ELF-1 (cell line): ENCODE measurements around the gene KCNN3.

Experiments used
- DNase-seq: peaks from one replicate; pipeline ENCODE4 v3.0.0-alpha.2; 2016; ENCODE audit warnings: low read depth, low spot score

KCNN3 gene

GRCh38 chr1:154816937-154817336 lies 53.1 kb downstream of the KCNN3 start:
- no peak for DNase-seq

- no peak for DNase-seq
These were observed 53.7 kb downstream of the KCNN3 start for GRCh38 chr1:154816369-154816768.

DNA sequence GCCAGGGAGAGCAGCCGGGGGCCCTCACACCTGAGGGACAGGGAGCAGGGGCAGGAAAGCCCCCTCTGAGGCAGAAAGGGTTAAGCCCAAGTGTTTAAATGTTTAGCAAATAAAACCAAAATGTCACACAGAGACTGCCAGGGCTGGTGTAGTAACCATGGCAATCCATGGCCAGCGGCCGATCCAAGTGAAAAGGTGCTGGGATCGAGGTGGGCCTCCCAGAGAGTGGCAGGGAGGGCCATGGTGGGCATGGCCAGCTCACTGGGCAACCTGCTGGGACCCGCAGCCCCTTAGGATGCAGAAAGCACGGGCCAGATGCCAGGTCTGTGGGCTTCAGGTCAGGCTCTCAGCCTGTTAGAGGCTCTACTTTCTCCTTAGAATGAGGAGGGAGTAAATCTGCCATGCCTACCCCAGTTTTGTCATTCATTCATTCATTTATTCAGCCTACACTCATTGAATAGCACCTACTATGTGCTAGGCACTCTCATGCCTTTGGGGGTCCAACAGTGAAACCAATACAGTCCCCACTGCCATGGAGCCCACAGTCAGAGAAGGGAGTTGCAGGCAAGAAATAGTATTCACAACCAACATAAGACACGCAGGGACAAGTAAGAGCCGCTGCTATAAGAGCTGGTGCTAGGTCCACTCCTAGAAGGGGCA lies 56.1 kb downstream of the KCNN3 start:
- DNase-seq, result no peak

DNA sequence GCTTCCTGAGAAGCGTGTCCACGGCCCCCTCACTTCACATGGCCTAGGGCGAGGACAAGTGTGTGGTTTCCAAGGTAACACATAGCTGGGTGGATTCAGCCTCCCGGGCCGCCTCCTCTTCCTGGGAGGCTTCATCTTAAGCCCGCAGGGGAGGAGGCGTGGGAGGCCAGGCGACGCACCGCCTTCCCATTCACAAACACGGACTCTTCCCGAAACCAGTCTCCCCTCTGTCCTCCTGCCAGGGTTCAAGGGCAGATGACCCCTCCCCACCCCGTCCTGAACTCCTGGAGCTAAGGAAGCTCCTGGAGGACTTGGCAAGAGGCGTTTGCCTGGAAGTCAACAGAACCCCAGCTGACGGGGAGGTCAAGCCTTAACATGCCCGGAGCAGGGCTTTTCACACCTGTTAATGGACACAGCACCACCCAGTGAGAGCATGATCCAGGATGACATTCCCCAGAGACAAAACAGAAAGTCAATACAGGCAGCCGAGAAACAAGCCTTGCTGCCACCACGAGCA lies 56.7 kb downstream of the KCNN3 start:
- DNase-seq, result peak; percentile 86

DNA sequence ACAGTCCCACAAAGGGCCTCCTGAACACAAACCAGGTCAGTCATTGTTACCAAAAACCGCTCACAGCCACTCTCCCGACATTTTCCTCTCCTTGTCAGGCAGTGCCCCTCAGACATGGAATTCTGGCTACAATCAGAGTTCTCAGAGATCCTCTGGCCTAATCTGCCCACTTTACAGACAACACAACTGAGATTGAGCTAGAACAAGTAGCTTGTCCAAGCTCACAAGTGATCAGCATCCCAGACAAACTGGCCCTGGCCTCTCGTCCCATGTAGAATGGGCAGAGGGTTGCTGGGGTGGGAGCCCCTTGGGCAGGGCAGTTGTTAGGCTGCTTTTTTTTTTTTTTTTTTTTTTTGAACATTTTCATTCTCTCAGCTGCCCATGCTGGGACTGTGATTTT lies 57.2 kb downstream of the KCNN3 start:
- no peak for DNase-seq

GRCh38 chr1:154810571-154810970 lies 59.5 kb downstream of the KCNN3 start:
- DNase-seq, result no peak

DNA sequence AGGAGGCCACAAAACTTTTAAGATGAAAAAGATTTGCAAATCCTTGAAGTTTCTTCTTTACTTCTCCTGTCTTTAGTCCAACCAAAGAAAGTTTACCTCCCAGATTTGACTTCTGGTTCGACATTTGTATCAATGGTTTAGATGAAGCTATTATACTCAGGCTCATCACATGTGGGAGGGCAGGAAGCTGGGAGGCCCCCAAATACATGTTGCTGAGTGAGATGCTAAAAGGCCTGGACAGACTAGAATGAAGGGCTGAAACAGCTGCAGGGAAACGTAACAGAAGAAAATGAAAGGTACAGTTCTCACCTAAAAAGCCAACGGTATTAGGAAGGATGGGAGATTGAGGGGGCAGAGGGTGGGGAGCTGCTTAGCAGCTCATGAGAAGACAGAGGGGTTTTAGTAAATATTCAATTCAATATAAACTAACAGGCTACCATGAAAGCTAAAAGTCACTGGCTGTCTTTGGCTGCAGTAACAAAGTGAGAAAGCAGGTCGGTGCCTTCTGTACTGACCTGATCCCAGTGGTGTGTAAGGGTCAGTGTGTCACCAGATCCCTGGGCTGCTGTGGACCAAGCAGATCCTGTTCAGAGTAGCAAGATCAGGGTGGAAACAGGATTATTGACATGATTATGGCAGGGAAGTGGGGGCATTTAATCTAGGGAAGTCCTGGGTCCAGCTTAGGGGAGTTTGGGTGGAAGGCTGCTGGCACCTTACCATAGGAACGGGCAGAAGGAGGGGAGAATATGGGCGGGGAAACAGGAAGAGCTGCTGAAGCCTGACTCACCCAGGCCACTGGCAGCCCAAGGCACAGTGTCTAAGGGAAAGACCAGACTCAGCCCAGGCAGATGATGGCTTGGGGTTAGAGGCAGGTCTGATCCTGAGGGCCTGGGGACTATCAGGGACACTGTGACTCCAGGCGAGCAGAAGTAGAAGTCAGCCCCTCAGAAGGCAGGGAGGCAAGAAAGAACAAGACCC lies 60.4 kb downstream of the KCNN3 start:
- DNase-seq, result no peak

GRCh38 chr1:154808909-154809262 lies 61.2 kb downstream of the KCNN3 start:
- peak; percentile 48 for DNase-seq

- peak; percentile 69 for DNase-seq
These were observed 61.7 kb downstream of the KCNN3 start for GRCh38 chr1:154808261-154808908.

DNA sequence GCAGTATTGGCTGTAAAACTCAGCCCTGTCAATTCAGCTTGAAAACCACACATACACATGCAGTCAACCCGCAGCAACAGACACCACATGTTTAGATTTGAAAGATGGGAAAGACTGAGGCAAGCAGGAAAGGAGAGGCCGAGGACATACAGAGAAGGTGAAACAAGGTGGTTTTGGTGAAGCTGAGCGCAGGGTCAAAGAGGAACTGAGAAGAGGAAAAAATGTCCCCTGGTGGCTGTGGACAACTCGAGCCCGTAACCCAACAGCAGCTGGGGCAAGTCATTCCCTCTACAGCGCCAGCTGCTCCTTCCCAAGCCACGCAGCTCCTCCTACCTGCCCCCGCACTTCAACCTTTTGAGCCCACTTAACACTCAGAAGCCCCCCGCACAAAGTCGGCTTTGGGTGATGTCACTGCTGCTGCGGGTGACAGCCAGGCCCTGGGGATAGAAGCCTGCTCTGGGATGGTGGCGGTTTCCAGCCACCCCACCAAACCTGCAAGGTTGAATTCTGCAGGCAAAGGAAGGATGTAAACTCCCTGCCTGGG lies 63.0 kb downstream of the KCNN3 start:
- DNase-seq, result no peak

- no peak for DNase-seq
These were observed 63.7 kb downstream of the KCNN3 start for GRCh38 chr1:154806333-154806732.

GRCh38 chr1:154802982-154803920 lies 66.8 kb downstream of the KCNN3 start:
- DNase-seq, result no peak

DNA sequence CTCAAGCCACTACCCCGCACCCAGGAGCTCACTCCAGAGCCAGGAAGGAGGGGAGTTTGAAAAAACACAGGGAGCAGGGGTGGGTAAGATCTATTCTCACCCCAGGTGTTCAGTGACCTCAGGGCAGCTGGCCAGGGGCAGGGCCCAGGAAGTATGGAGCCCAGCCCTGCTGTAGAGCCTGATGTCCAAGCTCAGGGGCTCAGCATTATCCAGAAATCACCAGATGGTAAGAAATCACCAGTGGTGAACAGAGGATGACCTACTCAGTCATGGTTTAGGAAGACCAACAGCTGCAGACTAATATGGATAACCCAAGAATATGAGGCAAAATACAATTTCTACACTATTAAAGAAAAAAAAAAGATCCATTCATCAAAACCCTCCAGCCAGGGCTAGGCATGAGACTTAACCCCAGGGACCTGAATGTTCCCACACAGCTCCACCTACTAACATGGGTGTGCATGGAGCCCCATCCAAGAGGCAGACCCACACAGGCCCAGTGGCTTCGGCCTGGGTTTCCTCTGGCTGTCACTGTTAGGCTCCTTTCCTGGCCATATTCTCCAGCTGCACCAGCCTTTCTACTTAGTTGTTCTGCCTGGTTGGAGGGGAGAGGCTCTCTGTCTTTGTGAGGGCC lies 67.6 kb downstream of the KCNN3 start:
- no peak for DNase-seq

DNA sequence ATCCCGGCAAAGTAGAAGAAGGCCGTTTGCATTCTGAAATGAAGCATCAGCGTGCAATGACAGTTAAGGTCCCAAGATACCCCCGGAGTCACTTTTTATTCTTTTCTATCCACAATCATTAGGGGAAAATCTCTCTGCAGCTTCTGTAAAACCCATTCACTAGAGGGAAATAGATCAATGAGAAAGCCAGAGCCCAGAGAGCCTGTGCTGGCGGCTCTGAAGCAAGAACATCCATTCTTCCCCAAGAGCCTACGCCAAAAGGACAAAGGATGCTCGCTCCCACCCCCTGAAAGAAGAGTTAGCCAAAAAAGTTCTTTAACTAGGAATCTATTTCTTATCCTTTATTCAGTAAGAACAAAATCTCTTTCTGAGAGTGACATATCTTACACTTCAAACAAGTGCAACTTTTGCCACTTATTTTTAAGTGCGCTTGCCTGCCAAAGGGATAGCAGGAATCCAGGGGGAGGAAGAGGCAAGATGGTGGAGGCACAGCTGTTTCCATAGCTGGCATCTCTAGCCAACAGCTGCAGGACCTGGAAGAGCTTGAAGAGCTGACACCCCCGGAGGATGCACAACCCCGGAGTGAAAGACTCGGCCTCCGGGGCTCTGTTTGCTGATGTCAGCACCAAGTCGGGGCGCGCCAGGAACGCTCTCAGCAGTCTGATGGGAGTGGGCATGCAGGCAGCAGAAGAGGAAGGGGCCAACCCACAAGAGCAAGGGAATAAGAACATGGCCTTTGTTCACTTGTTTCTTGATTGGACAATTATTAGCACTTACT lies 68.7 kb downstream of the KCNN3 start:
- DNase-seq, result no peak

DNA sequence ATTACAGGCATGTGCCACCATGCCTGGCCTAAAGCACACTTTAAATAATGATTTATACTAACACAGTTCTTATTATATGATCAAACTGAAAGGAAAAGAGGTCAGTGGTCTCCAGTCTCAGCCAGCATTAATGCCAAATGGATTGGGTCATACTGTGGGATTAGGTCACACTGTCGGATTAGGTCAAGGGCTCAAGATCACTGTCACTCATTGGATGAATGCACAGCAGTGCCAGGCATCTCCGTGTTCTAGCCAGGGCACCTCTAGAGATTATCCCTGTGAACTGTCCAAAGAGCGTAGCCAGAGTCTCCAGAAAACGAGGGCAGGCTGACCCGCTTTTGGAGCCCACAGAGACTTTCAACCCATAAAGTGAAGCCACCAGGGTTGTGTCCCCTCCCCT lies 70.9 kb downstream of the KCNN3 start:
- DNase-seq, result no peak

DNA sequence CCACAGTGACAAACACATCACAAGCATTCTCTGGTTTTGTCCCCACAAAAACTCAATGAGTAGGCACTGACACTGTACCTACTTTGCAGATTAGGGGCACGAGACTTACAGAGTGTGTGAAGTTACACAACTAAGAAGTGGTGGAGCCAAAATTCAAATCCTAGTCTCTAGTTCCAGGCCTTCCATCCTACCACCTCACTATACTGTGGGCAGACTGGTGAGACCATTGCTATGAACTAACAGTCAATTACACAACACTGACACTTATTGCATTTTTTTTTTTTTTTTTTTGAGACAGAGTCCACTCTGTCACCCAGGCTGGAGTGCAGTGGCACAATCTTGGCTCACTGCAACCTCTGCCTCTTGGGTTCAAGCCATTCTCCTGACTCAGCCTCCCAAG lies 71.4 kb downstream of the KCNN3 start:
- no peak for DNase-seq

GRCh38 chr1:154797175-154797574 lies 72.9 kb downstream of the KCNN3 start:
- DNase-seq, result no peak

DNA sequence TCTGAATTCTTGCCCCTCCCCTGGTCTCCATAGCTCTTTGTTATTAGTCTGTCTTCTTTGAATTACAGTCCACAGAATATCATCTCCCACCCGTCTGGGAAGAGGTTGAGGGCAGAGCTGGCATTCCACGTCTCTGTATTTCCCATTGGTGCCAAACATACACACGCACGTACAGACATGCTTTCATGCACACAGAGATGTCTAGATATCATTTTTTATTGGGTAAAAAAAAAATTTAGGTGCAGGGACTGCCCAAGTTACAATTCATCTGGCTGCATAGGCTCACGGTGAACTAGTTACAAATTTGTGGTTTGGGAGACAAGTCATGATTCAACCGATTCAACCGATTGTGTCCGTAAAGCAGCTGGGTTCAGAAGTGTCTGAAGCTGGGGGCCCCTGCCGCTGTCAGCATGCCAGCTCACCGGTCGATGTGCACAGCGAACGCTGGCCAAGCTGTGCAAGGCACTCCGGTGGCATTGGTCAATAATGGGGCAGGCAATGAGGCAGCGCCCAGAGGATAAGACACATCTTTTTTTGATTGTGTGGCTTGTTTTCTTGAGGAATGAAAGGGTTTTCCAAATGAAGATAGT lies 73.7 kb downstream of the KCNN3 start:
- no peak for DNase-seq

- DNase-seq, result no peak
These were observed 75.5 kb downstream of the KCNN3 start for GRCh38 chr1:154794608-154795007.
